Measurements from ENCODE around the gene RHOV. TPM values are rescaled to one million over a fixed set of nuclear protein-coding genes. Genes with fewer than 3 reads are reported as not detected.

The RHOV gene
- total RNA-seq, 1 experiment from 2014 or later = 4.2 TPM

DNA sequence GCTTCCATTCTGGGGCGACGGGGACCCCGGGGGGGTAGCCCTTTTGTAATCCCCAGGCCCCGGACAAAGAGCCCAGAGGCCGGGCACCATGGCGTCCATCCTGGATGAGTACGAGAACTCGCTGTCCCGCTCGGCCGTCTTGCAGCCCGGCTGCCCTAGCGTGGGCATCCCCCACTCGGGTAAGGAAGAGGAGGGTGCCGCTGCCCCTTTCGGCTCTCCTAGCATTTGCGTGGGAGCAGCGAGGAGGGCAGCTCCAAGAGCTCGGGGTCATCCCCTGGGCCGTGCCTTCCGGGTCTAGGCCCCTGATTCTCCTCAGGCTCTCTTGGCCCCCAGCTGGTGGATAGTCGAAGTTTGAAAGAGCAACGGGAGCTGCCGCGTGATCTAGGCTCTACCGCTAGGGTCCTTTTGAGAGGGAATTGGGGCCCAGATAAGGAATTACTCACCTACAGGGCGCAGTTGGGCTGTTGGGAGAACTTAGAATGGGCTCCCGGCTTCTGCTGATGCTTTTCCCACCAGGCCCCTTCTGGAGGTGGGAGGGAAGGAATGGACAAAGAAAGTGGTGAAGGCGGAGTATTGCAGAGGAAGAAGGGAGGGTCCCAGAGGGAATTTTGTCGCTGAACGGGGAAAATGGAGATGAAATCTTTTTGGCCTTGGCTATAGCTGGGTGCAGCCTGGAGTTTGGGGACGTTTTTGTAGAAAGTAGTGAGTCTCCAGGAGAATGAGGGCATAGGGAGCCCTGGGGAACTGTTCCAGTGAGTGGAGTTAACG lies 20.8 kb upstream of the RHOV start:
- peak overlapping the region; percentile 89 for H3K4me3 Mint-ChIP-seq (ENCODE audit: low read depth, unreplicated experiment)
- H3K27ac Mint-ChIP-seq (ENCODE audit: unreplicated experiment) = peak overlapping the region; percentile 83
- peaks cover 43% of the 10 kb centered on the region for H3K36me3 Mint-ChIP-seq (ENCODE audit: insufficient read depth, unreplicated experiment)
- H3K4me1 Mint-ChIP-seq (ENCODE audit: low read depth, unreplicated experiment) = peaks cover 18% of the 10 kb centered on the region
- no peaks in the 10 kb centered on the region for H3K27me3 Mint-ChIP-seq (ENCODE audit: unreplicated experiment)
- BruUV-seq (replicated peaks) = TSS peak; percentile 80
- no peaks in the 10 kb centered on the region for H3K9me3 Mint-ChIP-seq (ENCODE audit: low read depth, unreplicated experiment)
- CTCF ChIA-PET = interaction anchor here (0.6 to 3.8 kb wide), 16 partner anchors 8 to 355 kb away, joined by 3 to 95 read pairs (median 5); partner anchors contain the start of genes CCDC32 and RHOV
- TF ChIP-seq, protein P1, sequence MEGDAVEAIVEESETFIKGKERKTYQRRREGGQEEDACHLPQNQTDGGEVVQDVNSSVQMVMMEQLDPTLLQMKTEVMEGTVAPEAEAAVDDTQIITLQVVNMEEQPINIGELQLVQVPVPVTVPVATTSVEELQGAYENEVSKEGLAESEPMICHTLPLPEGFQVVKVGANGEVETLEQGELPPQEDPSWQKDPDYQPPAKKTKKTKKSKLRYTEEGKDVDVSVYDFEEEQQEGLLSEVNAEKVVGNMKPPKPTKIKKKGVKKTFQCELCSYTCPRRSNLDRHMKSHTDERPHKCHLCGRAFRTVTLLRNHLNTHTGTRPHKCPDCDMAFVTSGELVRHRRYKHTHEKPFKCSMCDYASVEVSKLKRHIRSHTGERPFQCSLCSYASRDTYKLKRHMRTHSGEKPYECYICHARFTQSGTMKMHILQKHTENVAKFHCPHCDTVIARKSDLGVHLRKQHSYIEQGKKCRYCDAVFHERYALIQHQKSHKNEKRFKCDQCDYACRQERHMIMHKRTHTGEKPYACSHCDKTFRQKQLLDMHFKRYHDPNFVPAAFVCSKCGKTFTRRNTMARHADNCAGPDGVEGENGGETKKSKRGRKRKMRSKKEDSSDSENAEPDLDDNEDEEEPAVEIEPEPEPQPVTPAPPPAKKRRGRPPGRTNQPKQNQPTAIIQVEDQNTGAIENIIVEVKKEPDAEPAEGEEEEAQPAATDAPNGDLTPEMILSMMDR (IDR thresholded peaks at IDR 0.05; ENCODE audit: unreplicated experiment) = peak; percentile 13
- intact Hi-C loops (cut with micrococcal nuclease; ENCODE audit: unreplicated experiment) = loop anchor here (2.0 kb wide), 1 partner anchor 48 kb away; no protein-coding TSS in a partner anchor
- DNase-seq = peak; percentile 61

DNA sequence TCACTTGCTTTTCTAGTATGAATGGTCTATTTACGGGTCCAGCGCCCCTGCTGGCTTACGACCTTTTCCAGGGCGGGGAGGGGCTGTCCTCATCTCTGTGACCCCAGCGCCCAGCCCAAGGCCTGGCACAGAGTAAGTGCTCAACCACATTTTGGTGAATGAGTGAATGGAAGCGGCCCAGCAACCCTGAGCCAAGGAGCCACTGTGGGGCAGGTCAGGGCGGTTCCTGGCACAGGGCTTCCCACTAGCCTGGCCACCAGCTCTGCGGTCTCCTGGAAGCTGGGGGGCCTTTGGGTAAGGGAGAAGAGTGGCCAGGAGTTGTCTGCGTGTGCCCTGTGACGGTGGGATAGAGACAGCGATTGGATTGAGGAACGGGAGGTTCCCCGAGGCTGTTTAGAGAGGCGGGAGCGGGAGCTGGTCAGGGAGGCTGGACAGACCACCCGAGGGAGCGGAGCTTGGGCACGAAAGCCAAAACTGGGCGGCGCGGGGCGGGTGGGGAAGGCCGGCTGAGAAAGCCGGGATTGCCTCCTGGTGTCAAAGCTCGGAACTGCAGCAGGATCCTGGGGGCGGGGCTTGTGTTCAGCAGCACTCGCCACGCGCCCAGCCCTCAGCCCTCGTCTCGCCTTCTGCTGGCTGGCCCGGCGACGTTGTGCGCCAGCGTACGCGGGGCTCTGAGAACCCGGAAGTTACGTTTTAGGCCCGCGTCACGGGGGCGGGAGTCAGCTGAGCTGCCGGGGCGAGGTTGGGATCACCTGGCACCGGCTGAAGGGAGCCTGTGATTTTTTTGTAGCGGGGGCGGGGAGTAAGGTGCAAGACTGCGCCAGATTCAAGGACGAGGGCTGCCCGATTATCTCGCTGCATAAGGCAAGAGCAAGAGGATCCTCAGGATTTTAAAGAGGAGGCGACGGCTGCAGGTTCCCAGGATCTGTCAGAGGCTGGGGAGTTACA lies 20.0 kb upstream of the RHOV start, which contains the start of gene VPS18:
TSS of gene VPS18 (plus strand) at position 718 of the 948 bp plus-strand sequence. CDS start 319 bp downstream, outside the sequence.
- TF ChIP-seq, protein P1 (IDR thresholded peaks at IDR 0.05; ENCODE audit: unreplicated experiment) = peak; percentile 63
- peaks cover 43% of the 10 kb centered on the region for H3K36me3 Mint-ChIP-seq (ENCODE audit: insufficient read depth, unreplicated experiment)
- peaks cover 18% of the 10 kb centered on the region for H3K4me1 Mint-ChIP-seq (ENCODE audit: low read depth, unreplicated experiment)
- intact Hi-C loops (cut with micrococcal nuclease; ENCODE audit: unreplicated experiment) = loop anchor here (2.0 kb wide), 1 partner anchor 47 kb away; no protein-coding TSS in a partner anchor
- H3K4me3 Mint-ChIP-seq (ENCODE audit: low read depth, unreplicated experiment) = peak within 1 kb of the TSS; percentile 89
- H3K27ac Mint-ChIP-seq (ENCODE audit: unreplicated experiment) = peak within 1 kb of the TSS; percentile 83
- CTCF ChIA-PET = interaction anchor here (0.6 to 3.8 kb wide), 19 partner anchors 9 to 356 kb away, joined by 3 to 95 read pairs (median 4); partner anchors contain the start of genes CCDC32, RHOV and RPUSD2
- H3K27me3 Mint-ChIP-seq (ENCODE audit: unreplicated experiment) = no peaks in the 10 kb centered on the region
- DNase-seq = peak; percentile 95
- no peaks in the 10 kb centered on the region for H3K9me3 Mint-ChIP-seq (ENCODE audit: low read depth, unreplicated experiment)
- no TSS peak for BruUV-seq (replicated peaks)

GRCh38 chr15:40893019-40893670 lies 19.1 kb upstream of the RHOV start:
- H3K36me3 Mint-ChIP-seq (ENCODE audit: insufficient read depth, unreplicated experiment) = peaks cover 40% of the 10 kb centered on the region
- no peaks in the 10 kb centered on the region for H3K27me3 Mint-ChIP-seq (ENCODE audit: unreplicated experiment)
- no peak overlapping the region for H3K27ac Mint-ChIP-seq (ENCODE audit: unreplicated experiment)
- H3K4me1 Mint-ChIP-seq (ENCODE audit: low read depth, unreplicated experiment) = peaks cover 18% of the 10 kb centered on the region
- intact Hi-C loops (cut with micrococcal nuclease; ENCODE audit: unreplicated experiment) = no loop called here
- CTCF ChIA-PET = interaction anchor here (1.3 to 4.4 kb wide), 6 partner anchors 23 to 146 kb away, joined by 6 to 95 read pairs (median 9); no protein-coding TSS in a partner anchor
- TF ChIP-seq, protein P1 (IDR thresholded peaks at IDR 0.05; ENCODE audit: unreplicated experiment) = no peak
- DNase-seq = no peak
- no peaks in the 10 kb centered on the region for H3K9me3 Mint-ChIP-seq (ENCODE audit: low read depth, unreplicated experiment)
- H3K4me3 Mint-ChIP-seq (ENCODE audit: low read depth, unreplicated experiment) = peak overlapping the region; percentile 89
- no TSS peak for BruUV-seq (replicated peaks)
